Endothelial cell (in vitro differentiated cells): ENCODE data around the gene CASTOR2. TPM values are rescaled to one million over a fixed set of nuclear protein-coding genes. Genes with fewer than 3 reads are reported as not detected.
"Not testable (repeated sequence)": the region's sequence is repeated elsewhere in the genome, so short reads cannot be mapped to it uniquely, and the experiment has no call there.

Experiments
- DNase-seq: peaks from one replicate; pipeline ENCODE4 v3.0.0; 2021; ENCODE audit warnings: low spot score
- H3K27ac Mint-ChIP-seq: one replicate; pipeline ENCODE4 v1.8.0; 2021; ENCODE audit warnings: mixed read lengths, inconsistent platforms; ENCODE audit not compliant: unreplicated experiment
- H3K27me3 Mint-ChIP-seq: one replicate; pipeline ENCODE4 v1.8.0; 2021; ENCODE audit warnings: mild to moderate bottlenecking, moderate library complexity, mixed read lengths, inconsistent platforms; ENCODE audit not compliant: unreplicated experiment
- H3K36me3 Mint-ChIP-seq: one replicate; pipeline ENCODE4 v1.8.0; 2021; ENCODE audit warnings: mild to moderate bottlenecking, low read depth, mixed read lengths, inconsistent platforms; ENCODE audit not compliant: unreplicated experiment
- H3K4me1 Mint-ChIP-seq: one replicate; pipeline ENCODE4 v1.8.0; 2021; ENCODE audit warnings: mild to moderate bottlenecking, mixed read lengths, inconsistent platforms; ENCODE audit not compliant: unreplicated experiment
- H3K4me3 Mint-ChIP-seq: one replicate; pipeline ENCODE4 v1.8.0; 2021; ENCODE audit warnings: mild to moderate bottlenecking, mixed read lengths, inconsistent platforms; ENCODE audit not compliant: unreplicated experiment
- H3K9me3 Mint-ChIP-seq: one replicate; pipeline ENCODE4 v1.8.0; 2021; ENCODE audit warnings: mixed read lengths, inconsistent platforms; ENCODE audit not compliant: unreplicated experiment
- CTCF ChIP-seq: fragments of 200-600 bp; sonication (generic); IDR thresholded peaks from one replicate; pipeline ENCODE4 v1.5.0; 2021; ENCODE audit warnings: antibody characterized with exemption; ENCODE audit not compliant: unreplicated experiment
- total RNA-seq: library from RNA; stranded (reverse); fragmentation: NEBNext Ultra II Directional; extraction: Animal tissue kit (Norgen Biotek cat#: 25700); gene quantifications from one replicate; pipeline ENCODE4 v1.2.1, GENCODE V29; 2021; ENCODE audit not compliant: unreplicated experiment

CASTOR2 gene
- total RNA-seq, 1 donor from 2014 or later = 52.4 TPM

DNA sequence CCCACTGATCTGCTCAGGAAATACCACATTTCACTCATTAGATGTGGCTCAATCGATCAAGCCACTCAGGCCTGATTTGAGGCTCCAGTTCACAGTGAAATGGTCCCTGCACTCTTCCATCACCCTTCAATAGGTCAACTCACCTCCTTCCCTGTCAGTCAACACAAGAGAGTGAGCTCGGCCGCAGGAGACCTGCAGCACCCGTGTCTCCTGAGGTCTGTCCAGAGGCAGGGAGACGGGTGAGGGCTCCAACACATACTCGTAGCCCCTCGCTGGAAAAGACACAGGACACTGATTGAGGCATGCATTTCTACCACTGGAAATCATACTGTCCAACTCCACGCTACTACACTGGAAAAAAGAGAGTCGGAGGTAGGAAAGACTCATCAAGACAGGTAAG, 102.0 kb downstream of the CASTOR2 start:
- peak overlapping the region; percentile 8 for H3K4me3 Mint-ChIP-seq
- no peak for TF ChIP-seq CTCF
- no peaks in the 10 kb centered on the region for H3K4me1 Mint-ChIP-seq
- H3K9me3 Mint-ChIP-seq = no peaks in the 10 kb centered on the region
- H3K36me3 Mint-ChIP-seq = peaks cover 25% of the 10 kb centered on the region
- DNase-seq = no peak
- H3K27me3 Mint-ChIP-seq = no peaks in the 10 kb centered on the region
- no peak overlapping the region for H3K27ac Mint-ChIP-seq

DNA sequence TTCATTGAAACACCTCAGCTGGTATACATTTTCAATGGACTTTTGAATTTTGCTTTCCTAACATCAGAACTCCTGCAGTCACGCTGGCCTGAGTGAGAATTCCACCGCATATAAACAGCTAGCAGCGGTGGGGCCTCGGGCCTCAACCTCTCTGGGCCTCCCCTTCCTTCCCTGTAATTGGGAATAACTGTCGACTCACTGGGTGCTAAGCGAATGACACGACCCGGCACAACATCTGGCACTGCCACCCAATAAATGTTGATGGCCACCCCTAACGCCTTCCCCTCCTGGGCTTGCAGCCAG, 108.4 kb downstream of the CASTOR2 start:
- TF ChIP-seq CTCF = no peak
- Mint-ChIP-seq H3K9me3 (no peaks in the 10 kb centered on the region), H3K4me1 (peaks cover 5% of the 10 kb centered on the region), H3K4me3 (peak overlapping the region; percentile 99), H3K27me3 (peaks cover 3% of the 10 kb centered on the region), H3K27ac (peak overlapping the region; percentile 96), H3K36me3 (no peaks in the 10 kb centered on the region)
- no peak for DNase-seq

GRCh38 chr7:75074262-75074641, 109.7 kb downstream of the CASTOR2 start:
- DNase-seq, H3K4me1 Mint-ChIP-seq, H3K27me3 Mint-ChIP-seq, H3K9me3 Mint-ChIP-seq, H3K36me3 Mint-ChIP-seq: not testable (repeated sequence)
- Mint-ChIP-seq H3K27ac (peak overlapping the region; percentile 30), H3K4me3 (peak overlapping the region; percentile 91)

Other genes with a start within 250 kb of the CASTOR2 start
- gene NCF1, start 190.7 kb upstream of the CASTOR2 start, total RNA-seq = 0.80 TPM
- gene GTF2IRD2, start 113.1 kb upstream of the CASTOR2 start, total RNA-seq = 3.9 TPM
- 41.4 TPM for gene RCC1L, start 109.1 kb downstream of the CASTOR2 start, total RNA-seq
- 12.7 TPM for gene GTF2IRD2B, start 127.9 kb downstream of the CASTOR2 start, total RNA-seq